H9 (cell line): ENCODE data around the gene LIPC. TPM values are rescaled to one million over a fixed set of nuclear protein-coding genes. Genes with fewer than 3 reads are reported as not detected.

Source experiments
- DNase-seq: peaks from one replicate; pipeline ENCODE4 v3.0.0-alpha.2; 2017
- H2AFZ ChIP-seq: one replicate; pipeline ENCODE4 v1.6.1; 2013; ENCODE audit warnings: mild to moderate bottlenecking, low read length, control low read depth, moderate library complexity
- H2AK5ac ChIP-seq: 2 replicates; pipeline ENCODE4 v1.6.1; 2013; ENCODE audit warnings: low read length, control low read depth, mixed read lengths; ENCODE audit not compliant: insufficient read length
- H2BK120ac ChIP-seq: one replicate; pipeline ENCODE4 v1.6.1; 2013; ENCODE audit warnings: low read depth, mild to moderate bottlenecking, low read length, control low read depth, inconsistent platforms; ENCODE audit not compliant: poor library complexity, severe bottlenecking
- H2BK12ac ChIP-seq: 2 replicates; pipeline ENCODE4 v1.6.1; 2013; ENCODE audit warnings: low read length, control low read depth, mixed read lengths, low read depth; ENCODE audit not compliant: insufficient read length
- H2BK15ac ChIP-seq: 2 replicates; pipeline ENCODE4 v1.6.1; 2013; ENCODE audit warnings: low read depth, low read length, control low read depth
- H2BK20ac ChIP-seq: one replicate; pipeline ENCODE4 v1.6.1; 2013; ENCODE audit warnings: low read depth, mild to moderate bottlenecking, low read length, control low read depth, inconsistent platforms; ENCODE audit not compliant: poor library complexity, severe bottlenecking
- H2BK5ac ChIP-seq: 2 replicates; pipeline ENCODE4 v1.6.1; 2013; ENCODE audit warnings: low read length, control low read depth, mixed read lengths; ENCODE audit not compliant: insufficient read length
- H3K14ac ChIP-seq: 2 replicates; pipeline ENCODE4 v1.6.1; 2013; ENCODE audit warnings: low read length, control low read depth; ENCODE audit not compliant: insufficient read depth
- H3K18ac ChIP-seq: 2 replicates; pipeline ENCODE4 v1.6.1; 2013; ENCODE audit warnings: low read depth, mild to moderate bottlenecking, mixed read lengths, low read length, control low read depth; ENCODE audit not compliant: insufficient read length
- H3K23ac ChIP-seq: 2 replicates; pipeline ENCODE4 v1.6.1; 2013; ENCODE audit warnings: low read length, control low read depth, mixed read lengths, low read depth; ENCODE audit not compliant: insufficient read length
- H3K23me2 ChIP-seq: 2 replicates; pipeline ENCODE4 v1.6.1; 2013; ENCODE audit warnings: low read depth, mild to moderate bottlenecking, mixed read lengths, low read length, control low read depth; ENCODE audit not compliant: insufficient read length, poor library complexity, severe bottlenecking
- H3K27ac ChIP-seq: 2 replicates; pipeline ENCODE4 v1.5.1; 2013; ENCODE audit warnings: low read length, control low read depth, mixed read lengths, low read depth; ENCODE audit not compliant: insufficient read length
- H3K27me3 ChIP-seq: 2 replicates; pipeline ENCODE4 v1.6.1; 2013; ENCODE audit warnings: low read length, control low read depth, inconsistent platforms; ENCODE audit not compliant: insufficient read depth
- H3K4ac ChIP-seq: 2 replicates; pipeline ENCODE4 v1.6.1; 2013; ENCODE audit warnings: low read depth, mild to moderate bottlenecking, control low read depth, inconsistent platforms, low read length, moderate library complexity
- H3K4me1 ChIP-seq: 2 replicates; pipeline ENCODE4 v1.6.1; 2013; ENCODE audit warnings: low read length, control low read depth, inconsistent platforms; ENCODE audit not compliant: insufficient read depth
- H3K4me2 ChIP-seq: 2 replicates; pipeline ENCODE4 v1.6.1; 2013; ENCODE audit warnings: low read length, control low read depth, mixed read lengths; ENCODE audit not compliant: insufficient read length, insufficient read depth
- H3K56ac ChIP-seq: 2 replicates; pipeline ENCODE4 v1.6.1; 2013; ENCODE audit warnings: low read depth, mild to moderate bottlenecking, mixed read lengths, low read length, control low read depth; ENCODE audit not compliant: insufficient read length
- H3K79me1 ChIP-seq: 2 replicates; pipeline ENCODE4 v1.6.1; 2013; ENCODE audit warnings: low read depth, mild to moderate bottlenecking, moderate library complexity, low read length, control low read depth, inconsistent platforms; ENCODE audit not compliant: insufficient read depth, poor library complexity, severe bottlenecking
- H3K79me2 ChIP-seq: 2 replicates; pipeline ENCODE4 v1.6.1; 2013; ENCODE audit warnings: low read length, control low read depth, inconsistent platforms; ENCODE audit not compliant: insufficient read depth
- H3K9ac ChIP-seq: 2 replicates; pipeline ENCODE4 v1.6.1; 2013; ENCODE audit warnings: low read length, control low read depth, mixed read lengths; ENCODE audit not compliant: insufficient read length; ENCODE audit errors: extremely low read depth
- H3K9me3 ChIP-seq: one replicate; pipeline ENCODE4 v1.6.1; 2013; ENCODE audit warnings: low read depth, low read length, inconsistent platforms; ENCODE audit not compliant: control insufficient read depth
- H3T11ph ChIP-seq: one replicate; pipeline ENCODE4 v1.6.1; 2013; ENCODE audit warnings: mild to moderate bottlenecking, low read length, control low read depth, inconsistent platforms
- H4K20me1 ChIP-seq: one replicate; pipeline ENCODE4 v1.6.1; 2013; ENCODE audit not compliant: control insufficient read depth, insufficient read length, insufficient read depth
- H4K5ac ChIP-seq: 2 replicates; pipeline ENCODE4 v1.6.1; 2013; ENCODE audit warnings: low read depth, mild to moderate bottlenecking, mixed read lengths, low read length, control low read depth; ENCODE audit not compliant: insufficient read length
- H4K8ac ChIP-seq: replicated peaks from 2 replicates; pipeline ENCODE4 v1.6.1; 2013; ENCODE audit warnings: low read length, control low read depth, mixed read lengths, low read depth; ENCODE audit not compliant: insufficient read length
- H4K91ac ChIP-seq: 2 replicates; pipeline ENCODE4 v1.6.1; 2013; ENCODE audit warnings: low read depth, mild to moderate bottlenecking, moderate library complexity, mixed read lengths, low read length, control low read depth; ENCODE audit not compliant: insufficient read length
- H3K27ac Mint-ChIP-seq, 3 experiments: 2 replicates in 2 of 3; 3 replicates in 1 of 3; pipeline ENCODE4 v1.8.0; 2020 to 2021; ENCODE audit warnings: mixed read lengths in 3 of 3, mild to moderate bottlenecking in 1 of 3, moderate library complexity in 1 of 3
- H3K27me3 Mint-ChIP-seq: 2 replicates; pipeline ENCODE4 v1.8.0; 2021; ENCODE audit warnings: low read depth, mild to moderate bottlenecking, moderate library complexity, mixed read lengths
- H3K36me3 Mint-ChIP-seq, 3 experiments: 2 replicates in 2 of 3; 3 replicates in 1 of 3; pipeline ENCODE4 v1.8.0; 2020 to 2021; ENCODE audit warnings: low read depth in 3 of 3, mixed read lengths in 3 of 3; ENCODE audit not compliant: insufficient read depth in 1 of 3
- H3K4me1 Mint-ChIP-seq, 2 experiments: 2 replicates each; pipeline ENCODE4 v1.8.0; 2020; ENCODE audit warnings: mixed read lengths in 2 of 2
- H3K4me3 Mint-ChIP-seq, 2 experiments: 2 replicates in 1 of 2; 3 replicates in 1 of 2; pipeline ENCODE4 v1.8.0; 2020 to 2021; ENCODE audit warnings: mild to moderate bottlenecking in 2 of 2, mixed read lengths in 2 of 2, moderate library complexity in 1 of 2
- H3K9me3 Mint-ChIP-seq, 2 experiments: 2 replicates in 1 of 2; 3 replicates in 1 of 2; pipeline ENCODE4 v1.8.0; 2020; ENCODE audit warnings: mild to moderate bottlenecking in 2 of 2, mixed read lengths in 2 of 2, moderate library complexity in 1 of 2
- CTCF ChIP-seq: fragments of 200-600 bp; sonication (generic); conservative IDR thresholded peaks from 3 replicates; pipeline ENCODE4 v1.8.0; 2021; ENCODE audit warnings: antibody characterized with exemption, mild to moderate bottlenecking
- WGBS: extraction: QIAGEN DNeasy Blood & Tissue Kit; methylation state at CpG from one replicate; pipeline ENCODE4 v1.1.7; 2013; ENCODE audit warnings: missing lambda C conversion rate, low lambda C conversion rate, mixed read lengths; ENCODE audit not compliant: insufficient read length; ENCODE audit errors: extremely low coverage; 5-methylcytosine and 5-hydroxymethylcytosine counted together
- total RNA-seq: library from RNA; stranded (reverse); gene quantifications from 2 replicates; pipeline ENCODE4 v1.2.1, GENCODE V29; 2021

LIPC gene
- total RNA-seq, 1 experiment from 2014 or later = not detected

- no peak overlapping the region for H2BK120ac ChIP-seq
- H3K36me3 Mint-ChIP-seq = no peaks in the 10 kb centered on the region
- H4K91ac ChIP-seq = no peak overlapping the region
- no CpG with 5 or more reads among the region's 9 CpGs for WGBS
- H3K79me2 ChIP-seq = no peaks in the 10 kb centered on the region
- no peaks in the 10 kb centered on the region for H4K20me1 ChIP-seq
- H2BK20ac ChIP-seq = no peak overlapping the region
- H3K27me3 Mint-ChIP-seq = peaks cover 3% of the 10 kb centered on the region
- no peak for DNase-seq
- H3K4ac ChIP-seq = no peak overlapping the region
- H3K4me2 ChIP-seq = no peak overlapping the region
- no peaks in the 10 kb centered on the region for H3K4me1 ChIP-seq
- H3K56ac ChIP-seq = no peak overlapping the region
- H3K4me3 Mint-ChIP-seq = no peak overlapping the region
- no peak overlapping the region for H3K9ac ChIP-seq
- no peak overlapping the region for H2AFZ ChIP-seq
- H3K14ac ChIP-seq = no peak overlapping the region
- H3K4me1 Mint-ChIP-seq = peaks cover 13 to 19% of the 10 kb centered on the region in 2 experiments
- no peak overlapping the region for H3K27ac ChIP-seq
- no peak overlapping the region for H3T11ph ChIP-seq
- no peak overlapping the region for H2BK12ac ChIP-seq
- no peaks in the 10 kb centered on the region for H3K79me1 ChIP-seq
- H2BK5ac ChIP-seq = no peak overlapping the region
- no peak overlapping the region for H2BK15ac ChIP-seq
- no peak for TF ChIP-seq CTCF
- no peaks in the 10 kb centered on the region for H3K9me3 ChIP-seq
- peak overlapping the region in 1 of 3 experiments; percentile 56; a peak in 1 of 7 replicates for H3K27ac Mint-ChIP-seq
- H3K18ac ChIP-seq = no peak overlapping the region
- no peak overlapping the region for H2AK5ac ChIP-seq
- no peak overlapping the region for H4K8ac ChIP-seq
- H3K9me3 Mint-ChIP-seq = no peaks in the 10 kb centered on the region
- no peaks in the 10 kb centered on the region for H3K27me3 ChIP-seq
- H3K23ac ChIP-seq = no peak overlapping the region
- no peaks in the 10 kb centered on the region for H3K23me2 ChIP-seq
- no peak overlapping the region for H4K5ac ChIP-seq
Measured at GRCh38 chr15:58546066-58546591, 114.3 kb downstream of the LIPC start.
